ENCODE results near the gene NFIA.

The NFIA gene

GRCh38 chr1:61480273-61480935, 398.0 kb downstream of the NFIA start:
- DNase-seq (ENCODE audit: extremely low read depth, low read depth): no peak
- H3K4me3 ChIP-seq (replicated peaks; ENCODE audit: low read depth, low read length): no peak overlapping the region
- TF ChIP-seq, protein P1, sequence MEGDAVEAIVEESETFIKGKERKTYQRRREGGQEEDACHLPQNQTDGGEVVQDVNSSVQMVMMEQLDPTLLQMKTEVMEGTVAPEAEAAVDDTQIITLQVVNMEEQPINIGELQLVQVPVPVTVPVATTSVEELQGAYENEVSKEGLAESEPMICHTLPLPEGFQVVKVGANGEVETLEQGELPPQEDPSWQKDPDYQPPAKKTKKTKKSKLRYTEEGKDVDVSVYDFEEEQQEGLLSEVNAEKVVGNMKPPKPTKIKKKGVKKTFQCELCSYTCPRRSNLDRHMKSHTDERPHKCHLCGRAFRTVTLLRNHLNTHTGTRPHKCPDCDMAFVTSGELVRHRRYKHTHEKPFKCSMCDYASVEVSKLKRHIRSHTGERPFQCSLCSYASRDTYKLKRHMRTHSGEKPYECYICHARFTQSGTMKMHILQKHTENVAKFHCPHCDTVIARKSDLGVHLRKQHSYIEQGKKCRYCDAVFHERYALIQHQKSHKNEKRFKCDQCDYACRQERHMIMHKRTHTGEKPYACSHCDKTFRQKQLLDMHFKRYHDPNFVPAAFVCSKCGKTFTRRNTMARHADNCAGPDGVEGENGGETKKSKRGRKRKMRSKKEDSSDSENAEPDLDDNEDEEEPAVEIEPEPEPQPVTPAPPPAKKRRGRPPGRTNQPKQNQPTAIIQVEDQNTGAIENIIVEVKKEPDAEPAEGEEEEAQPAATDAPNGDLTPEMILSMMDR (IDR thresholded peaks at IDR 0.05; ENCODE audit: low read depth, low read length, missing control alignments): no peak

- DNase-seq (ENCODE audit: extremely low read depth, low read depth): no peak
- no peak overlapping the region for H3K4me3 ChIP-seq (replicated peaks; ENCODE audit: low read depth, low read length)
- TF ChIP-seq, protein P1 (IDR thresholded peaks at IDR 0.05; ENCODE audit: low read depth, low read length, missing control alignments): no peak
Measured at GRCh38 chr1:61481315-61481715, 399.0 kb downstream of the NFIA start.

- TF ChIP-seq, protein P1 (IDR thresholded peaks at IDR 0.05; ENCODE audit: low read depth, low read length, missing control alignments): no peak
- DNase-seq (ENCODE audit: extremely low read depth, low read depth): no peak
- H3K4me3 ChIP-seq (replicated peaks; ENCODE audit: low read depth, low read length): no peak overlapping the region
Measured at GRCh38 chr1:61482170-61482734, 399.9 kb downstream of the NFIA start.

- no peak overlapping the region for H3K4me3 ChIP-seq (replicated peaks; ENCODE audit: low read depth, low read length)
- TF ChIP-seq, protein P1 (IDR thresholded peaks at IDR 0.05; ENCODE audit: low read depth, low read length, missing control alignments): no peak
- DNase-seq (ENCODE audit: extremely low read depth, low read depth): no peak
Measured at GRCh38 chr1:61486783-61487536, 404.6 kb downstream of the NFIA start.

GRCh38 chr1:61487801-61488200, 405.4 kb downstream of the NFIA start:
- no peak for DNase-seq (ENCODE audit: extremely low read depth, low read depth)
- no peak overlapping the region for H3K4me3 ChIP-seq (replicated peaks; ENCODE audit: low read depth, low read length)
- TF ChIP-seq, protein P1 (IDR thresholded peaks at IDR 0.05; ENCODE audit: low read depth, low read length, missing control alignments): no peak

GRCh38 chr1:61490924-61491323, 408.6 kb downstream of the NFIA start:
- DNase-seq (ENCODE audit: extremely low read depth, low read depth): no peak

More at GRCh38 chr1:61490924-61491323, 408.6 kb downstream of the NFIA start:
- H3K4me3 ChIP-seq (replicated peaks; ENCODE audit: low read depth, low read length): no peak overlapping the region
- TF ChIP-seq, protein P1 (IDR thresholded peaks at IDR 0.05; ENCODE audit: low read depth, low read length, missing control alignments): no peak
